ENCODE data around the gene TMEM19.

Gene TMEM19

GRCh38 chr12:71685914-71686657 is at the start of gene TMEM19:
Gene TMEM19 (plus strand): TSS chr12:71686082. CDS start chr12:71686681, 599 bp downstream.
- DNase-seq, result peak; percentile 45

- peak; percentile 65 for DNase-seq
Observed at GRCh38 chr12:71636704-71637115, 49.2 kb upstream of the TMEM19 start.

GRCh38 chr12:71638499-71638898 is 47.4 kb upstream of the TMEM19 start:
- DNase-seq, result no peak

- DNase-seq, result no peak
Observed at GRCh38 chr12:71639341-71639760, 46.5 kb upstream of the TMEM19 start.

- DNase-seq, result no peak
Observed at GRCh38 chr12:71640316-71640715, 45.6 kb upstream of the TMEM19 start.

- no peak for DNase-seq
Observed at GRCh38 chr12:71641390-71641789, 44.5 kb upstream of the TMEM19 start.

- DNase-seq, result no peak
Observed at GRCh38 chr12:71642264-71642663, 43.6 kb upstream of the TMEM19 start.

GRCh38 chr12:71645268-71645667 is 40.6 kb upstream of the TMEM19 start:
- DNase-seq, result no peak

GRCh38 chr12:71646512-71646911 is 39.4 kb upstream of the TMEM19 start:
- DNase-seq, result no peak

- DNase-seq, result no peak
Observed at GRCh38 chr12:71648537-71648936, 37.3 kb upstream of the TMEM19 start.

- no peak for DNase-seq
Observed at GRCh38 chr12:71649401-71649800, 36.5 kb upstream of the TMEM19 start.

GRCh38 chr12:71652656-71653055 is 33.2 kb upstream of the TMEM19 start:
- no peak for DNase-seq

GRCh38 chr12:71653137-71653536 is 32.7 kb upstream of the TMEM19 start:
- no peak for DNase-seq

GRCh38 chr12:71654200-71654599 is 31.7 kb upstream of the TMEM19 start:
- DNase-seq, result no peak

- DNase-seq, result no peak
Observed at GRCh38 chr12:71655495-71655894, 30.4 kb upstream of the TMEM19 start.

- no peak for DNase-seq
Observed at GRCh38 chr12:71655907-71656306, 30.0 kb upstream of the TMEM19 start.

- no peak for DNase-seq
Observed at GRCh38 chr12:71656740-71657139, 29.1 kb upstream of the TMEM19 start.

- no peak for DNase-seq
Observed at GRCh38 chr12:71661977-71662530, 23.8 kb upstream of the TMEM19 start.

GRCh38 chr12:71662849-71663560 is 22.9 kb upstream of the TMEM19 start:
- DNase-seq, result no peak

- DNase-seq, result peak; percentile 95
Observed at GRCh38 chr12:71663561-71664410, 22.1 kb upstream of the TMEM19 start, which contains the start of the genes THAP2 and ZFC3H1. Gene THAP2 (plus strand): TSS chr12:71664301. CDS start chr12:71664510, 209 bp downstream. Gene ZFC3H1 (minus strand): TSS chr12:71663848. CDS start chr12:71663610, 238 bp downstream.

- no peak for DNase-seq
Observed at GRCh38 chr12:71664411-71665089, 21.3 kb upstream of the TMEM19 start.

GRCh38 chr12:71665090-71665463 is 20.8 kb upstream of the TMEM19 start:
- no peak for DNase-seq
